Measurements from ENCODE around the gene PARN.

Gene PARN

DNA sequence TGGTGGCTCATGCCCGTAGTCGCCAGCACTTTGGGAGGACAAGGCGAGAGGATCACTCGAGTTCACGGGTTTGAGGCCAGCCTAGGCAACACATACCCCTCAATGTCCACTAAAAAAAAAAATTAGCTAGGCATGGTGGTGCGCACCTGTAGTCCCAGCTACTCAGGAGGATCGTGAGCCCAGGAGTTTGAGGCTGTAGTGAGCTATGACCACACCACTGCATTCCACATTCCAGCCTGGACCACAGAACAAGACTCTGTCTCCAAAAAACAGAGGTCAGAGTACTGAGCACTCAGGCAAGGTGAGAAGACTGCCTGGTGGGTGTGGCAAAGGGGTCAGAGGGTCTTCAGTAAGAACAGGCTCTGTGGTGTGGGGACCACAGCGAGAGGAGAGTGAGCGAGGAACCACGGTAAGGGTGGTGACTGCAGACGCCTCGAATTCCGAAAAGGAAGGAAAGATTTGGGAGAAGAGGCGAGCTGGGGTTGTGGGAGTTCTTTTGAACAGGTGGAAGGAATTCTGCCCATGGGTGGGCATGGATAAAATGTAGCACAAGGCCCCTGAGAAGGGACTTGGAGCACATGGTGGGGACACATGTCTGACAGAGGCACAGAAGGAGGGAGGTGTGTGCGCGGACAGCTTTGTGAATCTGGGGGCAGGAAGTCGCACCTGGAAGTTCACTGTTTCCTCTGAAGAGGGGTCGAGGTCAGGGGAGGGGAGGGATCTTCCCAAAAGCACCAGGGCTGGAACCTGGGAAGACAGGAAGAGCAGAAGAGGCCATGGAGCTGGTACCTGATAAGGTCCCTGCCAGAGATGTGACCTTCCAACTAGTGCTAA lies 134.6 kb downstream of the PARN start:
- Histone ChIP-seq H4K20me1 (ENCODE audit: insufficient read depth, low read length) (no peaks in the 10 kb centered on the region), H3K9me2 (replicated peaks; ENCODE audit: insufficient read depth, low read length) (no peaks in the 10 kb centered on the region), H3K27ac (ENCODE audit: low read length) (no peak overlapping the region), H3K27me3 (replicated peaks; ENCODE audit: insufficient read depth, low read length) (no peaks in the 10 kb centered on the region), H2AFZ (ENCODE audit: low read length) (no peak overlapping the region), H3F3A (ENCODE audit: insufficient read depth, low read length) (peaks cover 13% of the 10 kb centered on the region; the same call in 1 of the 2 replicates), H3K9me3 (replicated peaks; ENCODE audit: insufficient read depth, low read length) (no peaks in the 10 kb centered on the region), H3K36me3 (replicated peaks; ENCODE audit: insufficient read depth, low read length) (no peaks in the 10 kb centered on the region), H3K4me1 (ENCODE audit: low read length) (peaks cover 46% of the 10 kb centered on the region), H3K79me2 (ENCODE audit: low read length) (no peaks in the 10 kb centered on the region), H3K4me3 (ENCODE audit: low read length) (no peak overlapping the region), H3K9ac (ENCODE audit: low read length) (no peak overlapping the region), H3K4me2 (ENCODE audit: low read depth, low read length) (no peak overlapping the region)
- TF ChIP-seq EZH2phosphoT487 (IDR thresholded peaks at IDR 0.05; ENCODE audit: low read length): no peak
- TF ChIP-seq, protein P1, sequence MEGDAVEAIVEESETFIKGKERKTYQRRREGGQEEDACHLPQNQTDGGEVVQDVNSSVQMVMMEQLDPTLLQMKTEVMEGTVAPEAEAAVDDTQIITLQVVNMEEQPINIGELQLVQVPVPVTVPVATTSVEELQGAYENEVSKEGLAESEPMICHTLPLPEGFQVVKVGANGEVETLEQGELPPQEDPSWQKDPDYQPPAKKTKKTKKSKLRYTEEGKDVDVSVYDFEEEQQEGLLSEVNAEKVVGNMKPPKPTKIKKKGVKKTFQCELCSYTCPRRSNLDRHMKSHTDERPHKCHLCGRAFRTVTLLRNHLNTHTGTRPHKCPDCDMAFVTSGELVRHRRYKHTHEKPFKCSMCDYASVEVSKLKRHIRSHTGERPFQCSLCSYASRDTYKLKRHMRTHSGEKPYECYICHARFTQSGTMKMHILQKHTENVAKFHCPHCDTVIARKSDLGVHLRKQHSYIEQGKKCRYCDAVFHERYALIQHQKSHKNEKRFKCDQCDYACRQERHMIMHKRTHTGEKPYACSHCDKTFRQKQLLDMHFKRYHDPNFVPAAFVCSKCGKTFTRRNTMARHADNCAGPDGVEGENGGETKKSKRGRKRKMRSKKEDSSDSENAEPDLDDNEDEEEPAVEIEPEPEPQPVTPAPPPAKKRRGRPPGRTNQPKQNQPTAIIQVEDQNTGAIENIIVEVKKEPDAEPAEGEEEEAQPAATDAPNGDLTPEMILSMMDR (IDR thresholded peaks at IDR 0.05; ENCODE audit: low read length): no peak
- no peak for TF ChIP-seq EZH2 (optimal IDR thresholded peaks at IDR 0.05; ENCODE audit: low read depth, low read length)
- DNase-seq: no peak

DNA sequence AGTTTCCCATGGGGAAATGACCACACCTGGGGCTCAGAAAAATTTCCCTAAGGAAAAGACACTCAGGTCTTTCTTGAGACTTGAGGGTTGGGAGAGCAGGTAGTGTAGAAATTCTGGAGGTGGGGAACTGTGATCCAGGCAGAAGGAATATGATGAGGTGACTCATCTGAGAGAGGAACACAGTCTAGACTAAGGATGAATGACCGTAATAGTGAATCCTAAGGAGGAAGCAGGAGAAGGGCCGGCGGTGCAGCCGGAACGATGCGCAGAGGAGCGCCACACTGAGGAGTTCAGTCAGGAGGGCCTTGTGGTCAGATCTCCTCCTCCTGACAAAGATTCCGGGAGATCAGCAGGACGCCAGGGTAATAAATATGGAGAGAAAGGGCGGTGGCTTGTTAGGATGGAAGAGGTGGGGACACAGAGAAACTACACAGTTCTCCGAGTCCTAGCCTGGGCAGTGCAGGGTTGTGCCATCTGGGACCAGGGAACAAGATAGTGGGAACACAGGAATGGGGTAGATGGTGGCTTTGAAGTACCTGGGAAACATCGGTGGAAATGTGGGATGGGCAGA lies 135.6 kb downstream of the PARN start:
- Histone ChIP-seq H3K27me3 (replicated peaks; ENCODE audit: insufficient read depth, low read length) (no peaks in the 10 kb centered on the region), H3K9ac (ENCODE audit: low read length) (no peak overlapping the region), H3K4me3 (ENCODE audit: low read length) (no peak overlapping the region), H3K27ac (ENCODE audit: low read length) (no peak overlapping the region), H2AFZ (ENCODE audit: low read length) (no peak overlapping the region), H3K9me2 (replicated peaks; ENCODE audit: insufficient read depth, low read length) (no peaks in the 10 kb centered on the region), H3K4me2 (ENCODE audit: low read depth, low read length) (no peak overlapping the region), H3K9me3 (replicated peaks; ENCODE audit: insufficient read depth, low read length) (no peaks in the 10 kb centered on the region), H4K20me1 (ENCODE audit: insufficient read depth, low read length) (no peaks in the 10 kb centered on the region), H3K36me3 (replicated peaks; ENCODE audit: insufficient read depth, low read length) (no peaks in the 10 kb centered on the region), H3F3A (ENCODE audit: insufficient read depth, low read length) (peaks cover 11% of the 10 kb centered on the region; the same call in 1 of the 2 replicates), H3K79me2 (ENCODE audit: low read length) (no peaks in the 10 kb centered on the region), H3K4me1 (ENCODE audit: low read length) (peaks cover 36% of the 10 kb centered on the region)
- TF ChIP-seq EZH2 (optimal IDR thresholded peaks at IDR 0.05; ENCODE audit: low read depth, low read length) (no peak), EZH2phosphoT487 (IDR thresholded peaks at IDR 0.05; ENCODE audit: low read length) (no peak)
- TF ChIP-seq, protein P1 (IDR thresholded peaks at IDR 0.05; ENCODE audit: low read length): no peak
- no peak for DNase-seq

DNA sequence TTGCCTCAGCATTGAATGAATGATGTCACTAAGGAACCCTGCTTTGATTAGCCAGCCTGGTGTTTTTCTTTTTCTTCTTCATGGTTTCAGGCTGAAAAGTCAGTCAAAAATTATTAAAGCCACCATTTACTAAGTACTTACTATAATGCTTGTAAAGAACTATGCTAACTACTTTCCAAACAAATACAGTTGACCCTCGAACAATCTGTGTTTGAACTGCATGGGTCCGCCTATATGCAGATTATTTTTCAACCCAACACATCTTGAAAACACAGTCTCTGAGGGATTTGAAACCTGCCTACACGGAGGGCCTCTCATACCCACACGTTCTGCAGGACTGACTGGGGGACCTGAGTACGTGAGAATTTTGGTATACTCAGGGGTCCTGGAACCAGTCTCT lies 136.3 kb downstream of the PARN start:
- no peak for DNase-seq
- Histone ChIP-seq H3K4me2 (ENCODE audit: low read depth, low read length) (no peak overlapping the region), H3K27me3 (replicated peaks; ENCODE audit: insufficient read depth, low read length) (no peaks in the 10 kb centered on the region), H3K27ac (ENCODE audit: low read length) (no peak overlapping the region), H3F3A (ENCODE audit: insufficient read depth, low read length) (peaks cover 11% of the 10 kb centered on the region; the same call in 1 of the 2 replicates), H3K4me1 (ENCODE audit: low read length) (peaks cover 30% of the 10 kb centered on the region), H3K4me3 (ENCODE audit: low read length) (no peak overlapping the region), H4K20me1 (ENCODE audit: insufficient read depth, low read length) (no peaks in the 10 kb centered on the region), H3K9me3 (replicated peaks; ENCODE audit: insufficient read depth, low read length) (no peaks in the 10 kb centered on the region), H3K9me2 (replicated peaks; ENCODE audit: insufficient read depth, low read length) (no peaks in the 10 kb centered on the region), H3K36me3 (replicated peaks; ENCODE audit: insufficient read depth, low read length) (no peaks in the 10 kb centered on the region), H3K9ac (ENCODE audit: low read length) (no peak overlapping the region), H2AFZ (ENCODE audit: low read length) (no peak overlapping the region), H3K79me2 (ENCODE audit: low read length) (no peaks in the 10 kb centered on the region)
- TF ChIP-seq EZH2phosphoT487 (IDR thresholded peaks at IDR 0.05; ENCODE audit: low read length) (no peak), EZH2 (optimal IDR thresholded peaks at IDR 0.05; ENCODE audit: low read depth, low read length) (no peak)
- TF ChIP-seq, protein P1 (IDR thresholded peaks at IDR 0.05; ENCODE audit: low read length): no peak

All from MM.1S (cell line).